K562 (cell line): Measurements from ENCODE around the gene SIDT2. TPM values are rescaled to one million over a fixed set of nuclear protein-coding genes. Genes with fewer than 3 reads are reported as not detected.

Experiments
- ATAC-seq: fragments of 200-7000 bp; cut with Tn5 transposase; 3 replicates; pipeline ENCODE4 v1.9.1; 2020; ENCODE audit warnings: moderate library complexity
- BruUV-seq: library from RNA; stranded (reverse); fragments of 400-500 nt; replicated peaks from 2 replicates; lab custom pipeline; 2021; lab: Mats Ljungman, UMichigan
- CTCF ChIA-PET: fragments of 300-600 bp; formaldehyde crosslinking; extraction: SDS; loops from one replicate; lab custom pipeline; 2021; ENCODE audit warnings: low intra/inter-chr PET ratio; lab: Yijun Ruan, JAX
- POLR2A ChIA-PET: fragments of 300-600, 350-650 bp; sonication (Branson Sonifier 250); formaldehyde crosslinking; extraction: SDS; loops from one replicate; lab custom pipeline; 2021; ENCODE audit warnings: antibody characterized with exemption, inconsistent platforms; lab: Yijun Ruan, JAX
- DNase-seq, 4 experiments: peaks; one replicate each; pipeline versions ENCODE4 v3.0.0 to v3.0.0-alpha.2; 2011 to 2018; ENCODE audit warnings: low spot score in 3 of 4, mixed read lengths in 3 of 4; ENCODE audit errors: extremely low read depth in 1 of 4
- FAIRE-seq: peaks from 2 replicates; lab custom pipeline; 2011; peaks lifted over from hg19 to GRCh38; lab: Jason Lieb, UNC
- H2AFZ ChIP-seq: 2 replicates; pipeline ENCODE4 v1.6.0; 2011; ENCODE audit warnings: low read depth, low read length, control low read depth, inconsistent platforms
- H3K27ac ChIP-seq: fragments of 200-600 bp; 3 replicates; pipeline ENCODE4 v1.8.0; 2011; ENCODE audit warnings: low read depth, mild to moderate bottlenecking, control low read depth, inconsistent platforms, low read length, moderate library complexity, mixed read lengths; ENCODE audit errors: extremely low read depth
- H3K27me3 ChIP-seq, 2 experiments: fragments of 300-600 bp in 1 of 2; 2 replicates in 1 of 2; 3 replicates in 1 of 2; pipeline versions ENCODE4 v1.6.0 to v1.8.0; 2011; ENCODE audit warnings: inconsistent platforms in 2 of 2, low read length in 2 of 2, mild to moderate bottlenecking in 1 of 2, mixed read lengths in 1 of 2, moderate library complexity in 1 of 2; ENCODE audit not compliant: control insufficient read depth in 2 of 2, insufficient read depth in 2 of 2
- H3K36me3 ChIP-seq: fragments of 300-600 bp; 3 replicates; pipeline ENCODE4 v1.8.0; 2011; ENCODE audit warnings: mild to moderate bottlenecking, low read length, inconsistent platforms; ENCODE audit not compliant: control insufficient read depth, insufficient read depth
- H3K4me1 ChIP-seq, 2 experiments: fragments of 200-600 bp in 1 of 2; replicated peaks in 1 of 2; 2 replicates in 1 of 2; 3 replicates in 1 of 2; pipeline versions ENCODE4 v1.5.1 to v1.8.0; 2011; ENCODE audit warnings: inconsistent platforms in 2 of 2, low read length in 2 of 2, mild to moderate bottlenecking in 1 of 2, mixed read lengths in 1 of 2, moderate library complexity in 1 of 2; ENCODE audit not compliant: control insufficient read depth in 2 of 2, insufficient read depth in 2 of 2
- H3K4me2 ChIP-seq: 2 replicates; pipeline ENCODE4 v1.6.1; 2011; ENCODE audit warnings: low read length, control low read depth, inconsistent platforms, mixed read lengths; ENCODE audit not compliant: insufficient read depth
- H3K4me3 ChIP-seq: fragments of 200-600 bp; sonication (generic), shearing (Covaris generic); 2 replicates; pipeline ENCODE4 v1.5.1; 2016; ENCODE audit warnings: control low read depth, inconsistent platforms
- H3K79me2 ChIP-seq: fragments of 200-600 bp; 3 replicates; pipeline ENCODE4 v1.8.0; 2011; ENCODE audit warnings: low read length, inconsistent platforms; ENCODE audit not compliant: control insufficient read depth, insufficient read depth
- H3K9ac ChIP-seq, 2 experiments: 2 replicates each; pipeline versions ENCODE4 v1.6.0 to v1.6.1; 2011; ENCODE audit warnings: low read depth in 2 of 2, low read length in 2 of 2, control low read depth in 1 of 2, inconsistent platforms in 1 of 2, mild to moderate bottlenecking in 1 of 2, mixed read lengths in 1 of 2; ENCODE audit not compliant: insufficient read depth in 1 of 2
- H3K9me1 ChIP-seq: one replicate; pipeline ENCODE4 v1.6.0; 2011; ENCODE audit warnings: inconsistent platforms, mild to moderate bottlenecking, low read length, moderate library complexity; ENCODE audit not compliant: control insufficient read depth, insufficient read depth
- H3K9me3 ChIP-seq: replicated peaks from 2 replicates; pipeline ENCODE4 v1.5.1; 2011; ENCODE audit warnings: low read depth, low read length, inconsistent platforms; ENCODE audit not compliant: control insufficient read depth, insufficient read depth
- H4K20me1 ChIP-seq: replicated peaks from 2 replicates; pipeline ENCODE4 v1.6.1; 2011; ENCODE audit warnings: low read length, inconsistent platforms, mixed read lengths; ENCODE audit not compliant: control insufficient read depth, insufficient read depth
- CHCHD3 ChIP-seq: fragments of 250-450 bp; sonication (Bioruptor Pico); IDR thresholded peaks from 2 replicates; pipeline ENCODE4 v2.1.2; 2022; ENCODE audit warnings: mild to moderate bottlenecking
- CHD4 ChIP-seq: fragments of 200-600 bp; sonication (generic); IDR thresholded peaks from 3 replicates; pipeline ENCODE4 v1.6.1; 2012; ENCODE audit warnings: low read depth, mild to moderate bottlenecking, mixed read lengths, low read length, inconsistent platforms; ENCODE audit not compliant: insufficient read depth, insufficient replicate concordance, poor library complexity, severe bottlenecking
- HDAC2 ChIP-seq: fragments of 450-650 bp; IDR thresholded peaks from 2 replicates; pipeline ENCODE4 v1.6.1; 2016; ENCODE audit warnings: mild to moderate bottlenecking
- NFXL1 ChIP-seq: fragments of 450-650 bp; formaldehyde crosslinking; IDR thresholded peaks from 2 replicates; pipeline ENCODE4 v1.4.0; 2021; ENCODE audit warnings: mild to moderate bottlenecking
- RAD51 ChIP-seq: fragments of 450-650 bp; IDR thresholded peaks from 2 replicates; pipeline ENCODE4 v1.7.1; 2016; ENCODE audit warnings: low read depth, mild to moderate bottlenecking, borderline replicate concordance
- RNF2 ChIP-seq: sonication (generic); IDR thresholded peaks from 2 replicates; pipeline ENCODE4 v1.6.1; 2016
- WGBS: fragments of 100-300 bp; shearing (Covaris generic); methylation state at CpG from one replicate; pipeline ENCODE4 v1.1.6; 2016; ENCODE audit warnings: low coverage, mixed read lengths; ENCODE audit not compliant: insufficient coverage; ENCODE audit errors: missing lambda C conversion rate; 5-methylcytosine and 5-hydroxymethylcytosine counted together
- in situ Hi-C: fragments of 300-500 bp; cut with MboI; formaldehyde crosslinking; loops from 4 replicates; pipeline ENCODE4 v1.15.0; 2018; ENCODE audit warnings: inconsistent platforms, mixed read lengths
- intact Hi-C: fragments of 100-400 bp; cut with micrococcal nuclease; formaldehyde crosslinking; loops from 2 replicates; pipeline ENCODE4 v1.14.2; 2022
- polyA plus RNA-seq, 8 experiments: library from polyadenylated mRNA; depleted of rRNA in 4 of 8; stranded (reverse) in 5 of 8; unstranded in 3 of 8; fragments of >200 nt; fragmentation: Nextera tagmentation in 2 of 8; fragmentation: Illumina TruSeq in 1 of 8; extraction: Ambion mirVana in 2 of 8; extraction: Trizol in 1 of 8; gene quantifications; 2 replicates each; pipeline versions ENCODE4 v1.2.1 to v1.2.3, GENCODE V29; 2011 to 2014; ENCODE audit warnings: inconsistent platforms in 1 of 8, missing spikeins in 1 of 8
- total RNA-seq, 7 experiments: library from RNA; depleted of rRNA in 6 of 7; stranded (reverse); fragments of >200 nt in 6 of 7; fragmentation: Illumina TruSeq in 2 of 7; extraction: Trizol in 2 of 7; gene quantifications; 2 replicates each; pipeline versions ENCODE4 v1.2.1 to v1.2.3, GENCODE V29; 2011 to 2021; ENCODE audit warnings: low replicate concordance in 1 of 7
- TF ChIP-seq, protein P1 (sequence below), 3 experiments: fragments of 200-800 bp in 1 of 3; sonication (Bioruptor generic) in 1 of 3; sonication (generic) in 1 of 3; formaldehyde crosslinking in 1 of 3; IDR thresholded peaks; 2 replicates each; pipeline versions ENCODE4 v1.6.1 to v1.8.0; 2016 to 2022; ENCODE audit warnings: mild to moderate bottlenecking in 2 of 3, missing compliant biosample characterization in 2 of 3, missing genetic modification characterization in 2 of 3, missing genetic modification reagents in 1 of 3
- TF ChIP-seq, protein P2 (sequence below): sonication (generic); formaldehyde crosslinking; IDR thresholded peaks from 2 replicates; pipeline ENCODE4 v1.8.0; 2022; ENCODE audit warnings: mild to moderate bottlenecking, missing genetic modification reagents
- TF ChIP-seq, protein P3 (sequence below): sonication (generic); formaldehyde crosslinking; IDR thresholded peaks from 2 replicates; pipeline ENCODE4 v1.8.1; 2023; ENCODE audit warnings: mild to moderate bottlenecking, missing genetic modification reagents

SIDT2 gene
- total and polyA plus RNA-seq, 9 of the 15 experiments (the other 6 are each of a cell fraction or from before 2014, with no cell fraction given) = 2.4 to 20.2 (median 6.5) TPM

DNA sequence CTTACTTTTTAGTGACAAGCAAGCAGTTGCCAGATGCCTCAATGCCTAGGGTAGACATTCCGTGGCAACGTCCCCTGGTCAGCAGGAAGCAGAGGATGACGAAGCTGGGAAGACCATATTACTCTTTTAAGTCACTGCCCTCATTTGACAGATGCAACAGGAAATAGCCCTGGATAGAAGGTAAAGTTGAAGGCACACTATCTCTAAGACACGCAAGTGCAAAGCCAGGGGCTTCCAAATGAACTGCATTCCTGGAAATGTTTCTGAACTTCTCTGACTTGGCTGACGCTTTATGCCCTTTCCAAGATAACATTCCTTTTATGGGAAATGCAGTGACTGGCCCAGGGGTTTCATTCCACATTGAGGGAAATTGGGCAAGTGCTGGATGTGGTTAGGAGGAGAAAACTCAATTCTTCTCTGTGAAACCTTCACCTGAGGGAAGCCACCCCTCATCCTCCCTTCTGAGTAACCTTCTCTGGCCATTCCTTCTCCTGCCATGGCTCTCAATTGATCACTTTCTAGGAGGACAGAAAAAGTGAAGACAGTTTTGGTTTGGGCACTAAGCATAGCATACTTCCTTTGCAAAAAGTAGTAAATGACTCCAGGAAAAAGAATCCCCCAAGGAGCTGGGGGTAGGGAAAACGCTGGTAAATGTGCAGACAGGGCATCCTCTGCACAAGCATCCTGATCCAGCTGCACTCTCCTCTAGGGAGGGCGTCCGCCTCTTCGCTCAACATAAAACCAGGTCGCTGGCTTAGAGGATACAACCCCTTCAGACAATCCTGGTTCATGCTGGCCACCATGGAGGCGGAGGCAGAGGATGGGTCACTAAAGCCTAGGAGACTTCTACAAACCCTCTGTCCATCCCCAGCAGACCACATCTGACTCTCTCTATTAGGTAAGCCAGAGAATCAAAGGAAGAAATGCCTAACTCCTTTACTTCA, 38.9 kb downstream of the SIDT2 start:
- Histone ChIP-seq H3K4me3 (no peak overlapping the region), H3K27me3 (no peaks in the 10 kb centered on the region)
- TF ChIP-seq RNF2 (no peak), CHCHD3 (CRISPR knock-in tag) (no peak), CHD4 (no peak), NFXL1 (CRISPR knock-in tag) (no peak), HDAC2 (no peak), RAD51 (no peak)
- TF ChIP-seq, protein P1, sequence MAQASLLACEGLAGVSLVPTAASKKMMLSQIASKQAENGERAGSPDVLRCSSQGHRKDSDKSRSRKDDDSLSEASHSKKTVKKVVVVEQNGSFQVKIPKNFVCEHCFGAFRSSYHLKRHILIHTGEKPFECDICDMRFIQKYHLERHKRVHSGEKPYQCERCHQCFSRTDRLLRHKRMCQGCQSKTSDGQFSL (CRISPR knock-in tag; IDR thresholded peaks at IDR 0.05) = no peak
- TF ChIP-seq, protein P1 (tag; IDR thresholded peaks at IDR 0.05) = no peak
- TF ChIP-seq, protein P2, sequence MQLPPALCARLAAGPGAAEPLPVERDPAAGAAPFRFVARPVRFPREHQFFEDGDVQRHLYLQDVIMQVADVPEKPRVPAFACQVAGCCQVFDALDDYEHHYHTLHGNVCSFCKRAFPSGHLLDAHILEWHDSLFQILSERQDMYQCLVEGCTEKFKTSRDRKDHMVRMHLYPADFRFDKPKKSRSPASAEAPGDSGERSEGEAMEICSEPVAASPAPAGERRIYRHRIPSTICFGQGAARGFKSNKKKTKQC (CRISPR knock-in tag) = no peak
- TF ChIP-seq, protein P3, sequence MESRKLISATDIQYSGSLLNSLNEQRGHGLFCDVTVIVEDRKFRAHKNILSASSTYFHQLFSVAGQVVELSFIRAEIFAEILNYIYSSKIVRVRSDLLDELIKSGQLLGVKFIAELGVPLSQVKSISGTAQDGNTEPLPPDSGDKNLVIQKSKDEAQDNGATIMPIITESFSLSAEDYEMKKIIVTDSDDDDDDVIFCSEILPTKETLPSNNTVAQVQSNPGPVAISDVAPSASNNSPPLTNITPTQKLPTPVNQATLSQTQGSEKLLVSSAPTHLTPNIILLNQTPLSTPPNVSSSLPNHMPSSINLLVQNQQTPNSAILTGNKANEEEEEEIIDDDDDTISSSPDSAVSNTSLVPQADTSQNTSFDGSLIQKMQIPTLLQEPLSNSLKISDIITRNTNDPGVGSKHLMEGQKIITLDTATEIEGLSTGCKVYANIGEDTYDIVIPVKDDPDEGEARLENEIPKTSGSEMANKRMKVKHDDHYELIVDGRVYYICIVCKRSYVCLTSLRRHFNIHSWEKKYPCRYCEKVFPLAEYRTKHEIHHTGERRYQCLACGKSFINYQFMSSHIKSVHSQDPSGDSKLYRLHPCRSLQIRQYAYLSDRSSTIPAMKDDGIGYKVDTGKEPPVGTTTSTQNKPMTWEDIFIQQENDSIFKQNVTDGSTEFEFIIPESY (CRISPR knock-in tag) = no peak
- TF ChIP-seq, all 486 proteins: peak for 0
- Histone ChIP-seq H2AFZ (no peak overlapping the region), H3K9me3 (no peaks in the 10 kb centered on the region), H3K9me1 (peaks cover 4% of the 10 kb centered on the region), H3K79me2 (no peaks in the 10 kb centered on the region), H4K20me1 (no peaks in the 10 kb centered on the region), H3K9ac (peak overlapping the region in 1 of 2 experiments; percentile 22; a peak in 2 of 4 replicates), H3K4me1 (peaks cover 29 to 34% of the 10 kb centered on the region in 2 experiments; a peak in 4 of 5 replicates), H3K36me3 (peaks cover 68% of the 10 kb centered on the region), H3K27ac (no peak overlapping the region), H3K4me2 (peak overlapping the region; percentile 11; the same call in 1 of the 2 replicates)
- CTCF ChIA-PET = no interaction called here
- DNase-seq = no peak
- WGBS = 76% methylated on average over 10 of the region's 11 CpGs
- POLR2A ChIA-PET = interaction anchor here (0.6 to 1.1 kb wide), 2 partner anchors 13 to 15 kb away, joined by 3 read pairs; no protein-coding TSS in a partner anchor
- intact Hi-C loops = no loop called here
- no peak for ATAC-seq
- in situ Hi-C loops = no loop called here
- BruUV-seq = no TSS peak
- FAIRE-seq = no peak
